B cell (primary cell): Measurements from ENCODE around the gene SH3RF3. TPM values are rescaled to one million over a fixed set of nuclear protein-coding genes. Genes with fewer than 3 reads are reported as not detected.

Source experiments
- ATAC-seq: fragments of 200-7000 bp; cut with Tn5 transposase; one replicate; pipeline ENCODE4 v1.10.0; 2021; ENCODE audit warnings: low read depth, mild to moderate bottlenecking, moderate number of reproducible peaks, moderate library complexity
- CTCF ChIA-PET: fragments of 350-600 bp; sonication (Branson Sonifier 250); formaldehyde crosslinking; loops from one replicate; lab custom pipeline; 2021; ENCODE audit warnings: antibody characterized with exemption, inconsistent platforms; lab: Charles Lee
- POLR2A ChIA-PET: fragments of 350-600 bp; sonication (Branson Sonifier 250); formaldehyde crosslinking; loops from one replicate; lab custom pipeline; 2021; ENCODE audit warnings: antibody characterized with exemption; lab: Charles Lee
- DNase-seq: peaks from one replicate; pipeline ENCODE4 v3.0.0; 2013
- H2AFZ ChIP-seq: 2 replicates; pipeline ENCODE4 v1.6.1; 2012; ENCODE audit warnings: mild to moderate bottlenecking, low read depth, low read length; ENCODE audit not compliant: insufficient read depth, poor library complexity, severe bottlenecking
- H3K27ac ChIP-seq, 2 donors: 1 replicate in 1 of 2; 2 replicates in 1 of 2; pipeline ENCODE4 v1.5.1; 2012 to 2013; ENCODE audit warnings: low read length in 2 of 2, mild to moderate bottlenecking in 2 of 2, moderate library complexity in 1 of 2
- H3K27me3 ChIP-seq, 4 experiments: fragments of 200-600 bp in 1 of 4; sonication (generic) in 1 of 4; replicated peaks in 1 of 4; 1 replicate in 2 of 4; 2 replicates in 2 of 4; pipeline versions ENCODE4 v1.6.1 to v1.7.0; 2013 to 2016; ENCODE audit warnings: low read length in 3 of 4, mild to moderate bottlenecking in 2 of 4, mixed read lengths in 1 of 4, moderate library complexity in 1 of 4; ENCODE audit not compliant: insufficient read depth in 4 of 4, control insufficient read depth in 3 of 4; ENCODE audit errors: control extremely low read depth in 1 of 4
- H3K36me3 ChIP-seq, 2 experiments: replicated peaks in 1 of 2; 1 replicate in 1 of 2; 2 replicates in 1 of 2; pipeline versions ENCODE4 v1.6.1 to v1.7.1; 2013; ENCODE audit warnings: low read length in 1 of 2; ENCODE audit not compliant: insufficient read depth in 2 of 2, control insufficient read depth in 1 of 2; ENCODE audit errors: control extremely low read depth in 1 of 2, extremely low read depth in 1 of 2
- H3K4me1 ChIP-seq, 2 donors: fragments of 200-600 bp in 1 of 2; sonication (generic) in 1 of 2; 1 replicate in 1 of 2; 2 replicates in 1 of 2; pipeline versions ENCODE4 v1.5.1 to v1.6.1; 2013 to 2017; ENCODE audit warnings: low read length in 2 of 2; ENCODE audit not compliant: control insufficient read depth in 2 of 2, insufficient read depth in 2 of 2
- H3K4me2 ChIP-seq: replicated peaks from 2 replicates; pipeline ENCODE3; 2012; ENCODE audit warnings: mild to moderate bottlenecking, low read depth, low read length; ENCODE audit not compliant: poor library complexity, severe bottlenecking
- H3K4me3 ChIP-seq, 5 experiments: fragments of 200-600 bp in 1 of 5; sonication (generic) in 1 of 5; 1 replicate in 3 of 5; 2 replicates in 2 of 5; pipeline versions ENCODE4 v1.5.1 to v1.7.0; 2011 to 2016; ENCODE audit warnings: low read length in 4 of 5, mild to moderate bottlenecking in 4 of 5, low read depth in 2 of 5, control low read depth in 1 of 5, moderate library complexity in 1 of 5; ENCODE audit not compliant: insufficient read depth in 1 of 5; ENCODE audit errors: control extremely low read depth in 1 of 5, extremely low read depth in 1 of 5
- H3K79me2 ChIP-seq: fragments of 200-600 bp; sonication (generic); one replicate; pipeline ENCODE4 v1.6.0; 2016; ENCODE audit warnings: low read length; ENCODE audit not compliant: control insufficient read depth, insufficient read depth
- H3K9ac ChIP-seq: fragments of 200-600 bp; sonication (generic); 2 replicates; pipeline ENCODE4 v1.6.1; 2017; ENCODE audit warnings: mild to moderate bottlenecking, low read length, moderate library complexity
- H3K9me3 ChIP-seq, 3 donors: one replicate each; pipeline versions ENCODE4 v1.6.1 to v1.7.1; 2013; ENCODE audit warnings: low read length in 2 of 3; ENCODE audit not compliant: control insufficient read depth in 2 of 3, insufficient read depth in 1 of 3; ENCODE audit errors: control extremely low read depth in 1 of 3
- H4K20me1 ChIP-seq: 2 replicates; pipeline ENCODE4 v1.6.0; 2012; ENCODE audit warnings: mild to moderate bottlenecking, low read length; ENCODE audit not compliant: insufficient read depth, control insufficient read depth, poor library complexity, severe bottlenecking
- H3K27ac Mint-ChIP-seq: one replicate; pipeline ENCODE4 v1.8.0; 2021; ENCODE audit warnings: mixed read lengths
- H3K27me3 Mint-ChIP-seq: one replicate; pipeline ENCODE4 v1.8.0; 2021; ENCODE audit warnings: mixed read lengths
- H3K4me1 Mint-ChIP-seq: one replicate; pipeline ENCODE4 v1.8.0; 2021; ENCODE audit warnings: mixed read lengths
- H3K4me3 Mint-ChIP-seq: one replicate; pipeline ENCODE4 v1.8.0; 2021; ENCODE audit warnings: mixed read lengths
- H3K9me3 Mint-ChIP-seq: one replicate; pipeline ENCODE4 v1.8.0; 2022; ENCODE audit warnings: mixed read lengths; ENCODE audit not compliant: insufficient read depth
- EZH2 ChIP-seq: IDR thresholded peaks from 2 replicates; pipeline ENCODE4 v1.6.1; 2012; ENCODE audit warnings: borderline replicate concordance, low read depth, mild to moderate bottlenecking, moderate library complexity, low read length; ENCODE audit not compliant: insufficient read depth, poor library complexity, severe bottlenecking
- WGBS: methylation state at CpG from one replicate; pipeline ENCODE4 v1.1.5; 2013; ENCODE audit warnings: missing lambda C conversion rate; ENCODE audit not compliant: insufficient coverage; 5-methylcytosine and 5-hydroxymethylcytosine counted together
- intact Hi-C: fragments of 100-400 bp; cut with micrococcal nuclease; formaldehyde crosslinking; loops from one replicate; pipeline ENCODE4 v1.10.0; 2022
- polyA plus RNA-seq: library from polyadenylated mRNA; depleted of rRNA; stranded (reverse); fragments of >200 nt; gene quantifications from 2 replicates; pipeline ENCODE4 v1.2.3, GENCODE V29; 2012
- total RNA-seq, 2 donors: library from RNA; stranded (reverse); fragments of 120-200 nt in 1 of 2; gene quantifications; 1 replicate in 1 of 2; 2 replicates in 1 of 2; pipeline versions ENCODE4 v1.2.3 to v1.2.4, GENCODE V29; 2013 to 2022
- TF ChIP-seq, protein P1 (sequence below): fragments of 200-600 bp; IDR thresholded peaks from one replicate; pipeline ENCODE4 v1.8.0; 2022; ENCODE audit warnings: antibody characterized with exemption, mild to moderate bottlenecking

Gene SH3RF3
- total and polyA plus RNA-seq, 2 donors (not counting 1 experiment from before 2014, with no cell fraction given), result 0.07 to 1.2 TPM

DNA sequence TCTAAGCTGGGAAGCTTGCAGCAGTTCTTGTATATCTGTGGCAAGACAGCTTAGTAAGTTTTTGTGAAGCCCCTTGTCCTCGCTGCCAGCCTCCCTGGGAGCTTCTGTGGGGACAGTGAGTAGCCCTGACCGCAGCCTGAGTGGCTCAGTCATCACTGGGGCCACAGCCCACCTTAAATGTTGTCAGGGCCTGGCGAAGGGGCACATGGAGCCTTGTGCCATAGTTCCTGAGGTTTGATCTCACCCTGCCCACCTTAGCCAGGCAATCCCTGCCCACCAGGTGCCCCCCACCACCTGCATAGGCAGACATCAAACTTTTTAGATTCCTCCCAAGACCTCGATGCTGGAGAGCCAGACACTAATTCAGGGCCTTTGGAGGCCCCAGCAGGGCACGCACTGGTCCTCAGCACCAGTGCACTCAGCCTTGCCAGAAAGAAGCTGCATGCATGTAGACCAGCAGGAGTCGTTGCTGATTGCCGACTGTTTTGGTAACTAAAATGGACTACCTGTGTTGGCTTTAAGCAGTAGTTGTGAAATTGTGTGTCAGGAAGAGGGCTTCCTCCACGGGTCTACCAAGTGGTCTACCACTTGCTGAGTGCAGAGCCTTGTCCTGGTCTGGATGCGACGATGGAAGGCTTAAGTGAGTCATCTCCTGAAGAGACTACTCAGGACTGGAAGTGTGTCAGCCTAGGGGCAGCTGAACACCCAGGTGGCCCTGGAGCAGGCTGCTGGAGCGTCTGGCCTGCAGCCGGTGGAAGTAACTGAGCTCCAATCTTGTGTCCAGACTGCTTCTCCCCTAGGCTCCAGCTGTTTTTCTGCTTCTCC is 251.7 kb downstream of the SH3RF3 start:
- no peak for ATAC-seq
- Histone ChIP-seq H3K4me2 (no peak overlapping the region), H3K9ac (no peak overlapping the region), H3K79me2 (no peaks in the 10 kb centered on the region), H3K4me1 (no peaks in the 10 kb centered on the region), H3K27ac (no peak overlapping the region), H3K4me3 (no peak overlapping the region), H2AFZ (no peak overlapping the region), H3K36me3 (no peaks in the 10 kb centered on the region), H4K20me1 (no peaks in the 10 kb centered on the region), H3K27me3 (no peaks in the 10 kb centered on the region), H3K9me3 (no peaks in the 10 kb centered on the region)
- Mint-ChIP-seq H3K9me3 (no peaks in the 10 kb centered on the region), H3K27me3 (no peaks in the 10 kb centered on the region), H3K4me3 (no peak overlapping the region), H3K4me1 (no peaks in the 10 kb centered on the region), H3K27ac (no peak overlapping the region)
- intact Hi-C loops, result no loop called here
- WGBS, result 85% methylated on average over 12 of the region's 12 CpGs
- DNase-seq, result no peak
- TF ChIP-seq, protein P1, sequence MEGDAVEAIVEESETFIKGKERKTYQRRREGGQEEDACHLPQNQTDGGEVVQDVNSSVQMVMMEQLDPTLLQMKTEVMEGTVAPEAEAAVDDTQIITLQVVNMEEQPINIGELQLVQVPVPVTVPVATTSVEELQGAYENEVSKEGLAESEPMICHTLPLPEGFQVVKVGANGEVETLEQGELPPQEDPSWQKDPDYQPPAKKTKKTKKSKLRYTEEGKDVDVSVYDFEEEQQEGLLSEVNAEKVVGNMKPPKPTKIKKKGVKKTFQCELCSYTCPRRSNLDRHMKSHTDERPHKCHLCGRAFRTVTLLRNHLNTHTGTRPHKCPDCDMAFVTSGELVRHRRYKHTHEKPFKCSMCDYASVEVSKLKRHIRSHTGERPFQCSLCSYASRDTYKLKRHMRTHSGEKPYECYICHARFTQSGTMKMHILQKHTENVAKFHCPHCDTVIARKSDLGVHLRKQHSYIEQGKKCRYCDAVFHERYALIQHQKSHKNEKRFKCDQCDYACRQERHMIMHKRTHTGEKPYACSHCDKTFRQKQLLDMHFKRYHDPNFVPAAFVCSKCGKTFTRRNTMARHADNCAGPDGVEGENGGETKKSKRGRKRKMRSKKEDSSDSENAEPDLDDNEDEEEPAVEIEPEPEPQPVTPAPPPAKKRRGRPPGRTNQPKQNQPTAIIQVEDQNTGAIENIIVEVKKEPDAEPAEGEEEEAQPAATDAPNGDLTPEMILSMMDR, result no peak
- TF ChIP-seq EZH2, result no peak
- POLR2A ChIA-PET, result no interaction called here
- CTCF ChIA-PET, result no interaction called here

DNA sequence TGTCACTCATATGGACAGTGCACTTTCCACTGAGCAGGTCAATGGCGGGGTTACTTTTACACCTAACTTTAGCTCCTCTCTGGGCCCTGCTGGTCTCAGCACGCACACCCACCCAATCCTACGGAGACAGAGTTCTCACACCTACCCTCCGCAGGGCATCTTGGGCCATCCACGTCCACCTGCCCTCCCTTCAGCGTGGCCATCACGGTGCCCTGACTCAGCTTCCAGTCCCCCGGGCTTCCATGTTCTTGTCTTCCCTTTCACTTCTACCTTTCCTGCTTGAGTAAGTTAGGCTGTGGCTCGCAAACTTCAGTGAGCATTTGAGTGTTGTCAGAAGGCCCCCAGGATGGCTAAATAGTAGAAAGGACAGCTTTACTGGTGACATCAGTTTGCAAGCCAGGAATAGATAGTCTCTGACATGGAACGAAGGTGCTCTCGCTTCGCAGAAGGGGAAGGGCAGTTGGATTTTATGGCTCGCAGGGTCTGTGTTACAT is 252.4 kb downstream of the SH3RF3 start:
- no peak overlapping the region for H3K27ac ChIP-seq
- DNase-seq, result no peak

More for the DNA sequence above, 252.4 kb downstream of the SH3RF3 start:
- H3K27ac Mint-ChIP-seq, result no peak overlapping the region
- ATAC-seq, result no peak
- H3K27me3 Mint-ChIP-seq, result no peaks in the 10 kb centered on the region
- WGBS, result 93% methylated on average over 11 of the region's 13 CpGs
- H4K20me1 ChIP-seq, result no peaks in the 10 kb centered on the region
- no peaks in the 10 kb centered on the region for H3K9me3 Mint-ChIP-seq
- POLR2A ChIA-PET, result no interaction called here
- H3K4me1 Mint-ChIP-seq, result no peaks in the 10 kb centered on the region
- CTCF ChIA-PET, result no interaction called here
- H3K27me3 ChIP-seq, result no peaks in the 10 kb centered on the region
- H3K4me3 ChIP-seq, result no peak overlapping the region
- no peaks in the 10 kb centered on the region for H3K4me1 ChIP-seq
- no peaks in the 10 kb centered on the region for H3K36me3 ChIP-seq
- no peak overlapping the region for H3K4me2 ChIP-seq
- H3K9me3 ChIP-seq, result no peaks in the 10 kb centered on the region
- TF ChIP-seq EZH2, result no peak
- no peaks in the 10 kb centered on the region for H3K79me2 ChIP-seq
- no peak overlapping the region for H3K9ac ChIP-seq
- H2AFZ ChIP-seq, result no peak overlapping the region
- intact Hi-C loops, result no loop called here
- H3K4me3 Mint-ChIP-seq, result no peak overlapping the region
